Tibial artery (tissue), 4 donors: ENCODE results near the gene OR10C1.

ENCODE experiments used
- DNase-seq, 2 donors: peaks; one replicate each; pipeline ENCODE4 v3.0.0-alpha.2; 2019
- H3K27ac ChIP-seq, 2 donors: fragments of 200-600 bp; sonication (generic) in 1 of 2; 1 replicate in 1 of 2; 2 replicates in 1 of 2; pipeline ENCODE4 v1.5.1; 2018 to 2019; ENCODE audit warnings: mild to moderate bottlenecking in 1 of 2
- H3K27me3 ChIP-seq, 2 donors: fragments of 200-600 bp; sonication (generic) in 1 of 2; one replicate each; pipeline versions ENCODE4 v1.5.1 to v1.6.0; 2016 to 2019
- H3K36me3 ChIP-seq, 3 donors: fragments of 200-600 bp; sonication (generic) in 2 of 3; one replicate each; pipeline ENCODE4 v1.5.1; 2016 to 2019; ENCODE audit warnings: mild to moderate bottlenecking in 2 of 3
- H3K4me1 ChIP-seq, 4 donors: fragments of 200-600 bp; sonication (generic) in 2 of 4; 1 replicate in 3 of 4; 2 replicates in 1 of 4; pipeline ENCODE4 v1.5.1; 2016 to 2019
- H3K4me3 ChIP-seq, 2 donors: fragments of 200-600 bp; sonication (generic) in 1 of 2; 1 replicate in 1 of 2; 2 replicates in 1 of 2; pipeline ENCODE4 v1.5.1; 2018 to 2019; ENCODE audit warnings: mild to moderate bottlenecking in 2 of 2
- H3K9me3 ChIP-seq, 3 donors: fragments of 200-600 bp; sonication (generic) in 1 of 3; one replicate each; pipeline ENCODE4 v1.5.1; 2016 to 2019
- CTCF ChIP-seq, 2 experiments: fragments of 200-600 bp in 1 of 2; fragments of 450-650 bp in 1 of 2; IDR thresholded peaks; one replicate each; pipeline ENCODE4 v1.5.1; 2017 to 2019; ENCODE audit warnings: antibody characterized with exemption in 2 of 2, mild to moderate bottlenecking in 1 of 2, moderate library complexity in 1 of 2
- intact Hi-C: fragments of 100-400 bp; cut with DNase I; formaldehyde crosslinking; loops from one replicate; pipeline ENCODE4 v1.15.0; 2023; ENCODE audit warnings: low total_unique reads

The OR10C1 gene

GRCh38 chr6:29447670-29448069, 8.6 kb downstream of the OR10C1 start:
- intact Hi-C loops: no loop called here
- DNase-seq: no peak
- Histone ChIP-seq H3K4me1 (no peaks in the 10 kb centered on the region), H3K9me3 (no peaks in the 10 kb centered on the region), H3K4me3 (no peak overlapping the region), H3K27ac (no peak overlapping the region), H3K27me3 (no peaks in the 10 kb centered on the region), H3K36me3 (no peaks in the 10 kb centered on the region)
- no peak for TF ChIP-seq CTCF (IDR thresholded peaks at IDR 0.05)

DNA sequence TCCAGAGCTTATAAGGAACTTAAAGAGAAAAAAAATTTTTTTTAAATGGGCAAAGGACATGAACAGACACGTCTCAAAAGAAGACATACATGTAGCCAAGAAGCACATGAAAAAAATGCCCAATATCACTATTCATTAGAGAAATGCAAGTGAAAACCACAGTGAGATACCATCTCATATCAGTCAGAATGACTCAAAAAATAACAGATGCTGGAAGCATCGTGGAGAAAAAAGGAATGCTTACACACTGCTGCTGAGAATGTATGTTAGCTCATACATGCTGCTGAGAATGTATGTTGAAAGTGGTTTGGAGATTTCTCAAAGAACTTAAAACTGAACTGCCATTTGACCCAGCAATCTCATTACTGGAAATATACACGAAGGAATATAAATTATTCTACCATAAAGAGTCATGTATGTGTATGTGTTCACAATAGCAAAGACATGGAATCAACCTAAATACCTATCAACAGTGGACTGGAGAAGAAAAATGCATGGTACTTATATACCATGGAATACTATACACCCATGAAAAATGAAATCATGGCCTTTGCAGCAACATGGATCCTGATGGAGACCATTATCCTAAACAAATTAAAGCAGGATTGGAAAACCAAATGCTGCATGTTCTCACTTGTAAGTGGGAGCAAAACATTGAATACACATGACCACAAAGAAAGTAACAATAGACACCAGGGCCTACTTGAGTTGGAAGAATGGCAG, 12.5 kb downstream of the OR10C1 start:
- no peak overlapping the region for H3K4me3 ChIP-seq
- H3K4me1 ChIP-seq: no peaks in the 10 kb centered on the region
- no peaks in the 10 kb centered on the region for H3K36me3 ChIP-seq
- no peak for TF ChIP-seq CTCF (IDR thresholded peaks at IDR 0.05)
- H3K27ac ChIP-seq: no peak overlapping the region
- H3K9me3 ChIP-seq: no peaks in the 10 kb centered on the region
- intact Hi-C loops: no loop called here
- H3K27me3 ChIP-seq: no peaks in the 10 kb centered on the region
- DNase-seq: no peak

- intact Hi-C loops: no loop called here
- Histone ChIP-seq H3K27ac (no peak within 1 kb of the TSS), H3K27me3 (no peaks in the 10 kb centered on the region), H3K4me3 (no peak within 1 kb of the TSS), H3K9me3 (no peaks in the 10 kb centered on the region), H3K36me3 (no peaks in the 10 kb centered on the region), H3K4me1 (no peaks in the 10 kb centered on the region)
- DNase-seq: no peak
- TF ChIP-seq CTCF (IDR thresholded peaks at IDR 0.05): no peak
These were observed 17.9 kb downstream of the OR10C1 start, which contains the start of the genes OR11A1 and OR2H1 for GRCh38 chr6:29456971-29457370. TSS of gene OR11A1 (minus strand) at chr6:29457071. CDS start at chr6:29427641, 29,430 bp downstream. TSS of gene OR2H1 (plus strand) at chr6:29457155. CDS start at chr6:29461770, 4,615 bp downstream.

DNA sequence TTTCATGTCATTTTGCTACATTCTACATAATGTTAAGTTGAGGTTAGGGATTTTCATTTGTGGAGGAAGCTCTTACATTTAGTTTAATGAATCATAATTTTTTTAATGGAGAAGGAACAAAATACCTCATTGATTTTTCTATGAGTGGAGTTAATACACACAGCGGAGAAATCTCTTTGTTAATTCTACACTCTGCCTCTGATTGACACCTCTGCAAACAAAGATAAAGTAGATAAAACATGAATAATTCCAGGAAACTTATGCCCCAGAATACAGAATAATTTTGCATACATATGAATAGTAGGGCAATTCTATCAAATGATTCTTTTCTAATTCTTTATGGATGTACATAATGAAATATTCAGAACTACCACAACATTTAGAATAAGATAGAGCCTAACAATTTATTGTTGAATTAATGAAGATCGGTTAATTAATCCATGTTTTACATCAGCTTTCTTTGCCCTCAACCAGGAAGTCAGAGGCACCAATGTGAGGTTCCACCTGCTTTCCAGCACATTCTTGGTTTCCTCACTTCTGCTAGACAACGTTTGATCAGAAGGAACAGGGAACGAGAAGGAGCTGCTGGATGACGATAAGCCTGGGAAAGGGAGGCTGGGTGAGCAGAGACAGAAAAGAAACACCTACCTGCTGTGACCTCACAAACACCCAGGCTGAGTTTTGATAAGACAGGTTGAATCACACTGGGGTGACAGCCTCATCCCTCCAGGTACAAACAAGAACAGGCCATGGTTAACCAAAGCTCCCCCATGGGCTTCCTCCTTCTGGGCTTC, 22.1 kb downstream of the OR10C1 start:
- intact Hi-C loops: no loop called here
- Histone ChIP-seq H3K27ac (no peak overlapping the region), H3K36me3 (no peaks in the 10 kb centered on the region), H3K4me3 (no peak overlapping the region), H3K9me3 (no peaks in the 10 kb centered on the region), H3K27me3 (no peaks in the 10 kb centered on the region), H3K4me1 (no peaks in the 10 kb centered on the region)
- DNase-seq: no peak
- no peak for TF ChIP-seq CTCF (IDR thresholded peaks at IDR 0.05)

- DNase-seq: no peak
- Histone ChIP-seq H3K27ac (no peak overlapping the region), H3K27me3 (no peaks in the 10 kb centered on the region), H3K9me3 (no peaks in the 10 kb centered on the region), H3K4me1 (no peaks in the 10 kb centered on the region), H3K36me3 (no peaks in the 10 kb centered on the region), H3K4me3 (no peak overlapping the region)
- TF ChIP-seq CTCF (IDR thresholded peaks at IDR 0.05): no peak
- intact Hi-C loops: no loop called here
These were observed 22.9 kb downstream of the OR10C1 start for GRCh38 chr6:29462022-29462421.
